Measurements from ENCODE around the gene TBPL1.

The TBPL1 gene

DNA sequence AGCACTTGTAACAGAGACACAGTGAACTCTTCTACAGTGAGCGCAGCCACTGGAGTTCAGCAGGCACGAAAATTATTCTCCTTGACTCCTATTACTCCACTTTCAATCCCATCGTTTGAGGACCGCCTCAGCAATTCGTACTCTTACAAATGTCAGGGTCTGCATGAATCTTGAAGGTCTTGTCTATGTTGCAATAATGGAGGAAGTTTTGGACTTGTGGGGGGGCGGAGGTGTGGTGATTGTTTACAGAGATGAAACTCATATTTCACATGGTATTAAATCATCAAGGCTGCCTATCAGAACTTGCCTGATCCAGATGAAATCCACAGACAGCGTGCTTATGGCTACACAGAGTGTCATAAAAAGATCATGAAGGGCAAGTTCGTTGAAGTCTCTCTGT lies 57.4 kb downstream of the TBPL1 start:
- no peak for DNase-seq

GRCh38 chr6:134010974-134011373 lies 58.0 kb downstream of the TBPL1 start:
- no peak for DNase-seq

DNA sequence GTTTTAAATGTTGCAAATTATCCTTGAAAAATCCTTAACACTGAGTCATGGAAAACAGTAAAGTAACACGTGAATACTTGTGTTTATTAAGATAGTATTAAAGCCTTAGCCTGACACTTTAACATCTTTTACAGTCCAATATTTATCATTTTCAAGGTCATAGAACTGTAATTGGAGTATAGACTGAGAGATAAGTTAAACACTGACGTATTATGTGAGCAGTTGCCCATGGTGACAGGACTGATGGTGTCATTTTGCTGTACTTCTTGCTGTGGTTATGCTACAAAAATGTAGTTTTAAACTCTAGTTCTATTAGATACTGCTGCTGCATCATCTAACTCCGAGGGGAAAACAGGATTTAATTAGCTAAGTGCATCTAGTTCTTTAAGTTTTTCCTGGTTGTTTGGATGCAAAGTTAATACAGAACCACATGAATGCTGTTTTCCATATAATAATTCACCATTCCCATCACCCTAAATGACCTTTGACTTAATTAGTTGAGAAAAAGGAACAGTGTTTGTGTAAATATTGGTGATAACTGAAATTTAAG lies 61.6 kb downstream of the TBPL1 start:
- DNase-seq: no peak

DNA sequence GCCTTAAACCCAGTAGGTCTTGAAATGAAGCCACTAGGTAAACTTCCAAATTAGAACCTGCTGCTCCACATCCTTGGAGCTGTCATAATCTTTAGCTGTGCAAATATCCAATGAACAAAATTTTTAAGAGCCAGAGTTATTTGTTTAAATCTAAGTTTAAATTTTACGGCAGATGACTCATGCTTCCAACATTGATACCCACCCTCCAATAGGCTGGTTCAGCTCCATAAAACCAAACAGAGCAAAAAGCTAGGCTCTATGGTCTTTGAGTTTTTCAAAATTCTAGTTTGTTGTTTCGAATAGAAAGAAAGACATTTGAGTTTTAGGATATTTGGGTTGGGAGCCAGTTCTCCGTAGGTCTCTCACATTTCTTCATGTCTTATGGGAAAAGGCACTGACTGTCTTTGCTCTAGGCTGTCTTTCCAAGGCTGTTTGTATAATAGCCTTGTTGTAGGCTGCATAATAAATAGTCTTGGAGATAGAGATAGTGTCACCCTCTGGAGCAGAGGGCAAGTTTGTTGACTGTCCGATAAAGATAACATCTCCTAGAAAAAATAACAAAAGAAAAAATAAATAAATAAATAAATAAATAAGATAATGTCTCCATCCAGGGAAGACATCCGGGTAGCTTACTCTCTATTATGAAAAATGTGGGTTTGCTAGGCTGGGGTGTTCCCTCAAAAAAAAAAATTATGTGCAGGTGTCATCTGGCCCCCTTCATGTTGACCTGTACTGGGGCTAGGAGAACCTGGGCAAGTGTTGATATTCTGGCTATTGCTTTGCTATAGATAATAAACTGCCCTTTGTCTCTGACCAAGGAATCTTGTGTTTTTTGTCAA lies 62.9 kb downstream of the TBPL1 start:
- no peak for DNase-seq

DNA sequence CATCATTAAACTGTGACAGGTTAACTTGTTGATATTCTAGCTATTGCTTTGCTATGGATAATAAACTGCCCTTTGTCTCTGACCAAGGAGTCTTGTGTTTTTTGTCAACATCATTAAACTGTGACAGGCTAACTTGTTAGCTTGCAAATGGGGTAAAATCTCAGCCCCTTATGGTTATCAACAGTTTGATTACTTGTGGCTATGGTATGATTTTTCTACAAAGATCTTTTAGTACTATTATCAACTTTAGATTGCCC lies 63.5 kb downstream of the TBPL1 start:
- no peak for DNase-seq

DNA sequence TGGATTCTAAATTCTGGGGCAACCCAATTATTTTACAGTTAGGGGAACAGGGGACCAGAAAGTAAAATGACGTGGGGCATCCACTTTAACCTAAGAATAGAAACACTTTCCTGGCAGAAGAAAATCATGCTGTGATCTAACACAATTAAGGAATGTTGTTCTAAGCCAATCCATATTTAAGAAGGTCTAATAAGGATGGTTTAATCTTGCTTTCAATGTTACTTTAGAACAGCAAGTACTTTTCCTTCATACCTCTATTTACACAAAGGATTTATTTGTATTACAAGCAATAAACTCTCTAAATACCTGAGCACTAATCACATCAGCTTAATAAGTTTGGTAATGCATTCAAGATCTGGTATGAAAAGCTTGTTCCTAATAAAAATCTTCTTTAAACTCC lies 67.0 kb downstream of the TBPL1 start:
- no peak for DNase-seq

GRCh38 chr6:134020543-134020942 lies 67.5 kb downstream of the TBPL1 start:
- no peak for DNase-seq

DNA sequence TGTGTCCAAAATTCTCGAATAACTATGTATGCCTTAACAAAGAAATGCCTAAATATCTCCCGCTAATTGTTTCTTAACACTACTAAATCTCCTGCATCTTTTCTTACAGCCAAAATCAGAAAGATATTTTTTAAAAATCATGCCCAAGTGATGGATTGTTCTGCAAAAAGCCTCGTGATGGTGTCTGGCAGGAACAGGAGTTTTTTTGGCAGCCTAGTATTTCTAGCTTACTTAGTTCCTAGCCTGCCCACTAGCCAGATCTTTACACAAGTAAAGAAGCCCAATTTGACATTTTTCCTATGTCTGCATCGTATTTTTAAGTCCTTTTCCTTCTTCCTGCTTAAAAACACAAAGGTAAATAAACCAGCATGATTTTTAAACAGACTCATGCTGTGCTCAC lies 67.9 kb downstream of the TBPL1 start:
- DNase-seq: no peak

DNA sequence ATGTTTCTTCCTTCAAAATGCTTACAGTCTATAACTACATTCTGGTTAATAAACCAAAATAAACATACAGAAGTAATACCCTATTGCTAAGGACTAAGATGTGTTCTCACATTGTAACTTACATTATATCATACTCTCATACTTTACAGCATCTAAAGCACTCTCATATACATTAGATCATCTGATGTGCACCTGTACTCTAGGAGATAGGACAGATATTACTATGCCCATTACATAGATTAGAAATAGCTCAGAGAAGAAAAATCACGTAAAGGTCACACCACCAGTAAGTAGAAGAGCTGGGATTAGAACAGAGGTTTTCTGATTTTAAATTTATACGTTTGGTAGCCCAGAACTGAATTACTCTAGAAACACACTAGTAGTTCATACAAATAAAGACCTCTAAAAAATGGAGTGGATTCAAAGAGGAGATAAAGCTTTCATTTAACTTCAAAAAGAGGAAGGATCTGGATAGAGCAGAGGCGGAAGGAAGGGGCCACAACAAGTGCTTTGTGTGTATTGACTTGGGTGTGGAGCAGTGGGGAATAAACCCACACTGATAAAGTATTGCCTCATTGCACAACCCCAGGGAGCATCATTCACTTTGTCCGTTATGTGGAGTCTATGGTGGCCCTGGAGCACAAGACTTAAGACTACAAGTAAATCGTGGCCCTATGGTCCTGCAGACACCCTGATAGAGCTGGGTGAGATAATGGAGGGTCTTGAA lies 68.5 kb downstream of the TBPL1 start:
- no peak for DNase-seq

DNA sequence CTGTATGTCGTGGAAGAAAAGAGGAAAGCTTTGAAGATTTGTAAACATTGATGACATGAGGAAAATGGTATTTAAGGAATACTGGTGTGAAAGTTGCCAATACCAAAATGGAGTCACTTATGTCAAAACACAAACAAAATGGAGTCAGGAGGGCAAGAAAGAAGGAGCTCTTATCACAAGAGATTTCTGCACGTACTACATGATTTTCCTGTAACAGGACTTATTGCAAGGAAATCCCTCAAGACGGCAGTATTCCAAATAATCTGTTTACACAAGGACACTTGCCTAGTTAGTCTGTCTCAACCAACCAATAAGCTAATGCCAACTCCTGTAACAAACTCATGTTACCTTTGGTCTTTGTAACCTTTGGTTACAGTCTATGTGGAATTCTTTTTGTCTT lies 69.6 kb downstream of the TBPL1 start:
- DNase-seq: no peak

- DNase-seq: no peak
Observed at GRCh38 chr6:134026597-134026996, 73.6 kb downstream of the TBPL1 start.

DNA sequence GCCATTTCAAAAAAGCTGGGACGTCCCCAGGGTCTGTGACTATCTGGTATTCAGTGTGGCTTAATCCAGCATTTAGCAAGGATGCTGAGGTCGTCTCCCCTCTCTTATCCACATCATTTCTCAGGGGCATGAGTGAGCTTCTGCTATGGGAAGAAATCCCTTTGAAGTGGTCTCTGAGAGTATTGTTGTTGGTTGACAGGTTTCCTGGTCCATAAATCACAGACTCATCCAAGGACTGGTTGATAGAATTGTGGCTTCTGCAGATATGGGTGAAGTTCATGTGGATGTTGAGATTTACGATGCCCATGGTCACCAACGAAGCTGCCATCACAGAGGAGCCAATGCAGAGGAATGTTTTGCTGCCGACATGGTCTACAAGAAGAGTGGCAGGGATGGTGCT lies 75.4 kb downstream of the TBPL1 start:
- DNase-seq: no peak

- no peak for DNase-seq
Observed at GRCh38 chr6:134029495-134030455, 76.8 kb downstream of the TBPL1 start.

DNA sequence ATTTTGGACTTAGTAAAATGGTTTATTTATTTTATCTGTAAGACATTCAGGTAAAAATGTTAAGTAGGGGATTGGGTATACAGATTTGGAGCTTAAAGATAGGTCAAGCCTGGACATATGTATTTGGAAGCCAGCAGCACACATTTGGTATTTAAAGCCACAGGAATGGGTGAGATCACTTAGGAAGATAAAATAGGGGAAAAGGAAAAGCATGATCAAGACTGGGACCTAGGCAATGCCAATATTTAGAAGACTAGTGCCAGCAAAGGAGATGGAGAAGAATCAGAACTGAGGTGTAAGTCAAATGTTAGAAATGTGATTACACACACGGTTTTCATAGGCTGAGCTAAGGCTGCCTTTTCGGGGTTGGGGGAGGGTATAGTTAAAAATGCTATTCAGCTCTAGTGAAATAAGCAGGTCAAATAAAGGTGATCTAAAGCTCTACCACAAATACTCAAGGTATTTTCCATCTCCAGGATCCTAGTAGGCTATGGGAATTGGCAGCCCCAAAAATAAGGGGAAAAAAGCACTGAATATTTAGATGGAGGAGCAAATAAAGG lies 78.8 kb downstream of the TBPL1 start:
- no peak for DNase-seq

DNA sequence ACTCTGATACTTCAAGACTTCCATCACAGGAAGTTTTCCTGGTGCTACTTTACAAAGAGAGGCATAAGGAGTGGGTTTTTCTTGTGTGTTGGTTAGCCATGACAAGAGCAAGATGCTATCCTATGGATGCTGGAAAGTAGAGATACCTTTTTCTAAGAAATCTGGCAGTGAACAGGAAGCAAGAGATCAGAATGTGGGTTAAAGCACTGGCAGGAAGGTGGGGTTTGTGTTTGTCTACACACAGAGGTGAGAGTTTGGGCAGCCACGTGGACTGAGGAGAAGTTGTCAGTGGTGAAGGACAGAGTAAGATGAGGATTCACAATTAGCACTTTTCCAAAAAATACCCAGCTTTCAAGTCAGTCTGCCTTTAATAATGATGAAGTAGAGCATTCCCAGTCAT lies 81.5 kb downstream of the TBPL1 start:
- DNase-seq: no peak

DNA sequence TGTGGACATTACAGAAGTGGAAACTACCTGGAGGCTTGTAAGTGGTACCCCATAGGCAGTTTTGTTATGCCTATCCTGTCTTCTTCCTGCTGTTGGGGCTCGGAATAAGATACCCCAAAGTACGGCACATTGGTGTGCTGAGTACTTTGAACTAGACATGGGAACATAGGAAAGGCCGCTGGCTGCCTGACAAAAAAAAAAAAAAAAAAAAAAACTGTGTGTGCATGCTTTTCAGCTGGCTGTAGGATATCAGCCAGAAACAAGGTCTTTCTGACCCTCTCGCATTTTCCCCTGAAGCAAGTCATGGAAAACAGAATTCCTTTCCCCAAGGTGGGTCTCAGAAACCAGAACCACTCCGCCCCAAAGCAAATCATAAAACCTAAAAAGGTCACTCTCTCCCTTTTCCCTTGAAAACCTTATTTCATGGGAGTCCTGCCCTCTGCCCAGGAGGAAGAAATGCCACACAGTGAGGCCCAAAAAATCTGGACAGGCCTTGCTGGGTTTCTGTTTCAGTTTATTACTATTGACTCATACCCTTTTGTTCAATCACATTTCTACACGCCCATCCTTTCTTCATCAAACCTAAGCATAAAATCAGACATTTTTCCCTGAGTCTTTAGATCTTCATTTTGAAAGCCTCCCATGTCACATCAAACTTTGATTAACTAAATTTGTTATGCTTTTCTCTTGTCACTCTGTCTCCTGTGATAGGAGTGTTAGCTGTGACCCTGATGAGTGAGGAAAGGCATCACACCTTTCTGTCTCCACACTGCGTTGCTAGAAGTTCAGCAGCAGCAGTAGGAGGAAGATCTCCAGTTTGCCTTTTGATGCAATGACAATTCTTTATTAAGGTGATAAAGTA lies 82.2 kb downstream of the TBPL1 start:
- no peak for DNase-seq

DNA sequence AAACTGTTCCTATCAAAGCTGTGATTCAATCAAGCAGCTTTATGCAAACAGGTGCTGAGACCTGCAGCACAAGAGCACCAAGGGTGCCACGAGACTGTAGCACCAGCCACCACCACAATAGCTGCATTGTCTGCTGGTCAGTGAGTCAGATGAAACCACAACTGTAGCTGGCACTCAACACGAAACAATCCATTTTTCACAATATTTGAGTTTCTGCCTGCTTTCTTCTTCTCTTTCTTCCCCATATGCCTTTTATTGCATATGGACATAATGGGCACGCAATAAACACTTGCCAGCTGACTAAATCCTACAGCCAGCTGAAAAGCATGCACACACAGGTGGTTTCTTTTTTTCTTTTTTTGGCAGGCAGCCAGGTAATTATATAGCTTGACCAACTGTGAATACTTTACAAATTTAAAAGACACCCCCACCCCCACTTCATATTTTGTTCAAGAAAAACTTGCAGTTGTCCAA lies 82.8 kb downstream of the TBPL1 start:
- no peak for DNase-seq

- DNase-seq: no peak
Observed at GRCh38 chr6:134039116-134039515, 86.1 kb downstream of the TBPL1 start.
